ENCODE measurements around the gene ABLIM1. TPM values are rescaled to one million over a fixed set of nuclear protein-coding genes. Genes with fewer than 3 reads are reported as not detected.

ABLIM1 gene
- total RNA-seq, 2 donors from 2014 or later, result 141 to 184 TPM

DNA sequence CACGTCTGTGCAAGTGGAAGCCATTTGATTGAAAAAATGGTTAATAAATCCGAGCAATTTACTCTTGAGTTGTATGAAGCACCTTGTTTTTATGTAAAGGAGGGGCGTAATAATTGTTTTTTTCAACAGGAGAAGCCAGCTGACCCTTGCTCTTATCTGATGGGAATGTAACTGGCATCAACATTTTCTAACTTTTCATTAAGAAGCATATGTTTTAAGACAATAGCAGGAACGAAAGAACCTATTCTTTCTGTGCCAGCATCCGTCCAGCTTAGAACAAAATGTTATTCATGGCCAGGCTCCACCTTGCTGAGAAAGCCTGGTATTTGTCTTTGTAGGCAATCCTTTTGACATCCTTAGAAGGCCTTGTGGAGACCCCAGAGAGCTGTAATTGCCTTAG lies 231.6 kb downstream of the ABLIM1 start:
- peaks cover 6% of the 10 kb centered on the region for H3K36me3 Mint-ChIP-seq (ENCODE audit: low read depth)
- H3K4me1 Mint-ChIP-seq, result no peaks in the 10 kb centered on the region
- DNase-seq (no peak), ATAC-seq (no peak)
- no peak overlapping the region for H3K4me3 Mint-ChIP-seq
- no peaks in the 10 kb centered on the region for H3K27me3 Mint-ChIP-seq
- no peak overlapping the region for H3K27ac Mint-ChIP-seq
- H3K9me3 ChIP-seq (ENCODE audit: control insufficient read depth, low read length, poor library complexity, severe bottlenecking), result no peaks in the 10 kb centered on the region

DNA sequence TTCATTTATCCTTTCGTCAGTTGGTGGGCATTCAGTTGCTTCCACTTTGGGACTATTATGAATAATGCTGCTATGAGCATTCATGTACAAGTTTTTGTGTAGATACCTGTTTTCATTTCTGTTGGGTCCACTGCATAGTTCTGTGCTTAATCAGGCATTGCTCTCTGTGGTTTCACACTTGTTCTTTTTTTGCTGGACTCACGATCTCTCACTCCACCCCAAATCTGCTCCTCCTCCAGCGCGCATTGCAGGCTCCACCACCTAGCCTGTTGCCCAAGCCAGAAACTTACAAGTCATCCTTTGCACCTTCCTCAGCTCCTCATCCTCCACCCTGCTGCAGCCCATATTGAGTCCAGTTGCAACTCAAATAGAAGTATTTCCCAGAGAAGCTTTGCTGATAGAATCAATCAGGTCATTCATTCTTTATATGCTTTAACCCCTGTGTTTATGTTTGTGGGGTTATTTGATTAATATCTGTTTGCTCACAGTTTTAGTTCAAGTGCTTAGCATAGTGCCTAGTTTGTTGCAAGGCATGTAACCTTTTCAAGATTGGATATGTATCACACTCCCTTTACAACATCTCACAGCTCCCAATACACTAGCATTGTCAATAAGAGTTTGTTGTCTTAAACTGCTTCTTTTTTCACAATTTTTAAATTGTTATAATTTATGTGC lies 237.1 kb downstream of the ABLIM1 start:
- ATAC-seq (no peak), DNase-seq (no peak)
- Mint-ChIP-seq H3K36me3 (ENCODE audit: low read depth) (no peaks in the 10 kb centered on the region), H3K27me3 (peaks cover 15% of the 10 kb centered on the region), H3K27ac (no peak overlapping the region), H3K4me3 (no peak overlapping the region), H3K4me1 (no peaks in the 10 kb centered on the region)
- no peaks in the 10 kb centered on the region for H3K9me3 ChIP-seq (ENCODE audit: control insufficient read depth, low read length, poor library complexity, severe bottlenecking)

DNA sequence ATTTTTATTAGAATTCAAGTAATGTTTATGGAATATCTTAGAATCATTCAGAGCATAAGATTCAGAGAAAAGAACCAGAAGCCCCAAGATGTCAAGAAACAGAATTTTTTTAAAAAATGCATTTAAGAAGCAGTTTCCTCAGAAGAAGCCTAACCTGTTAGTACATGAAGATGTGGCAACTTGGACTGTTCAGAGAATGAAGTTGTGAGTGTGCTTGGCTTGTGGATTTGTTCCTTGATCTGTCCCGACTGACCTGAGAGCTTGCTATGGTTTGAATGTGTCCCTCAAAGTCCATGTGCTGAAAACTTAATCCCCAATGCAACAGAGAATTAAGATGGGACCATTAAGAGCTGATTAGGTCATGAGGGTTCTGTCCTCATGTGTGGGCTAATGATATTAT lies 240.0 kb downstream of the ABLIM1 start:
- Mint-ChIP-seq H3K27ac (no peak overlapping the region), H3K27me3 (peaks cover 35% of the 10 kb centered on the region), H3K4me1 (no peaks in the 10 kb centered on the region), H3K36me3 (ENCODE audit: low read depth) (no peaks in the 10 kb centered on the region), H3K4me3 (no peak overlapping the region)
- DNase-seq (no peak), ATAC-seq (no peak)
- H3K9me3 ChIP-seq (ENCODE audit: control insufficient read depth, low read length, poor library complexity, severe bottlenecking), result no peaks in the 10 kb centered on the region

DNA sequence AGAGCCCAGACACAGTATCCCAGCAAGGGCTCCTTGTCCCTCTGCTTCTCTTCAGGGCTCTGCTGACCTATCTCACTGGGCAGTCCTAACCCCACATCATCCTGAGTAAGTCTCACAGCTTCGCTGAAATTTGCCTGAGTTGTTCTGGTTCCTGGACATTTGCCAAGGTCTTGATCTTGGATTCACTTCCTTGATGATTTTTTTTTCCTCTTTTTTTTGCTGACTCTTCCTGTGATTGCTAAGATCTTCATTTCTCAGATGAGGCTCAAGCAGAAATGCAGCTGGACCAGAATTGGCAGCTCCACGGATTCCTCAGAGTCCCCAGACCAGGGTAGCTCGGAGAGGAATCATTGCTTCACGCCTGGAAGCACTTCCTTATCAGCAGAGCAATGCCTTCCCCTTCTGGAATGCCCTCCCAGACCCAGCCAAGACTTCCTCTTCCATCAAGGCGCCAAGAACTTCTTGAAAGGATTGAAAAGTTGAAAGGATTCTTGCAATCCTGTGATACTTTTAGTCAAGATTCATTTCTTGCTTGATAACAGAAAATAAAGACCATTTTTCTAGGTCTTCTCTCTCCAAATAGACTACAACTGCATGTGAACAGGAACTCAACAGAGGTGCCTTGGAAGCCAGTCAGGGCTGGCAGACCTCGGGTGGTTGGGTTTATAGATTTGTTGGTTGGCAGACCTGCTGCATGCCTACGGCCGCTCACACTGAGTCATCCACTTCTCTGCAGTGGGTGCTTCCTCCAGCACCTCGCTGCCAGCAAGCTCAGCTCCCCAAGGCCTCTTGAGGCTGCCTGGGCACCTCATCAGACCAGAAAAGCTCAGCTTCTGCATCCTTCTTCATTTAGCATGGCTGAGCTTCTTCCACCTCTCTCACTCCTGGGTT lies 244.9 kb downstream of the ABLIM1 start:
- Mint-ChIP-seq H3K27ac (no peak overlapping the region), H3K36me3 (ENCODE audit: low read depth) (no peaks in the 10 kb centered on the region), H3K4me1 (peaks cover 4% of the 10 kb centered on the region), H3K27me3 (peaks cover 66% of the 10 kb centered on the region), H3K4me3 (no peak overlapping the region)
- no peak for ATAC-seq
- H3K9me3 ChIP-seq (ENCODE audit: control insufficient read depth, low read length, poor library complexity, severe bottlenecking), result no peaks in the 10 kb centered on the region
- DNase-seq, result no peak

DNA sequence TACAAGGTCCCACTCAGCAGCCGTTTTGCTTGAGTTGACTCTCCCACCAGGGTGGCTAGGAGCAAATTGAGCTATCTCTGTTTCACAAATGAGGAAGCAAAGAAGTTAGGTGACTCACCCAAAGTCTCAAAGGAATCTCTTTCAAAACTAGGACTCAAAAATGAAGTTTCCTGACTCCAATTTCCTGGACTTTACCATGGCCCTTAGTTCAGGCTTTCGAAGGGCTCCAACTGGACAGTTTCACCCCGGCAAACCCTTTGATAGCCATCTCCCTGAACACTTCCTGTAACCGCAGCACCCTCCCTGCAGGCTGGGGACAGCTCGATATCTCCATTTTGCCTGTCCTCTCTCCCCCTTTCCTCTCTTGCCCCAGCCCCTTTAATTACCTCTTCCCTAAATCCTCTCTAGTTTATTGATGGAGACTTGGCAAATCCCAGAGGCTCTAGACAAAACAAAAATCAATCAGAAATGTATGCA lies 249.1 kb downstream of the ABLIM1 start:
- no peak overlapping the region for H3K27ac Mint-ChIP-seq
- H3K27me3 Mint-ChIP-seq, result peaks cover 66% of the 10 kb centered on the region
- H3K4me1 Mint-ChIP-seq, result peaks cover 6% of the 10 kb centered on the region
- DNase-seq (no peak), ATAC-seq (no peak)
- peaks cover 2% of the 10 kb centered on the region for H3K36me3 Mint-ChIP-seq (ENCODE audit: low read depth)
- H3K4me3 Mint-ChIP-seq, result peak overlapping the region; percentile 36
- no peaks in the 10 kb centered on the region for H3K9me3 ChIP-seq (ENCODE audit: control insufficient read depth, low read length, poor library complexity, severe bottlenecking)

DNA sequence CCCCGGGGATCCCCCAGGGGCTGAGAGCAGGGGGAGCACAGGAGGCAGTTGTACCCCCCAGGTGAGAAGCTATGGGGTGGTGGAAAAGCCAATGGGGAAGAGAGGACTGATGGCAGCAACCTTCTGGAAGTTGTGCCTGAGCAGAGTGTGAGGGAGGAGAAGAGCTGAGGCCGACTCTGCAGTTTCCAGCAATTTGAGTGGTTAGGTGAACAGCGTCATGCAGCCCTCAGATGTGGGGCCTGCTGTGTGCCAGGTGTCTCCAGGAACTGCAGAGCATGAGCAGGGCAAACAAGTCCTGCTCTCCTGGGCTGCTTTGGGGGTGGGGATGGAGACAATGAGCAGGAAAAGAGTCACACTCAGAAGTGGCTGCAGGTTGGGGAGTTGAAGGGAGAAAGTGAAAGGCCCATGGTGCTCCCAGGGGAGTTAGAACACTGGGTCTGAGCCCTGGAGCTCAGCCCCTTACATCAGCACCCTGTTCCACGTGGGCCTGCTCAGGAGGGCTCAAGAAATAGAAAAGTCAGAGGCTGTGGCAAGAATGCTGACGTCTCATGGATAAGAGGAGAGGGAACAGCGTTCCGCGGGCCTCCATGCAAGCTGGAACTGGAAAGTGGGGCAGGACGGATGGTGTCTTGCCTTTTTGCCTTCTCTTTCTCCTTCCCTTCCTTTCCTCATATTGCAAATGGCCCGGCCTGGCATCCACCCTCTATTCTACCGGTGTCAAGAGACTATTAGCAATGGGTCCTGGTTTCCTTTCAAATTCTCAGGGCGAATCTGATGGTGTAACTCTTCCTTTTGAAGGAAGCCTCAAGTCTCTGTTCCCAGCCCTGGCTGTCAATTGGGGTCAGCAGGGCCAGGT lies 249.7 kb downstream of the ABLIM1 start:
- Mint-ChIP-seq H3K27ac (peak overlapping the region; percentile 1), H3K4me3 (peak overlapping the region; percentile 28), H3K36me3 (ENCODE audit: low read depth) (peaks cover 2% of the 10 kb centered on the region), H3K4me1 (peaks cover 7% of the 10 kb centered on the region), H3K27me3 (peaks cover 63% of the 10 kb centered on the region)
- no peak for DNase-seq
- no peak for ATAC-seq
- no peaks in the 10 kb centered on the region for H3K9me3 ChIP-seq (ENCODE audit: control insufficient read depth, low read length, poor library complexity, severe bottlenecking)

DNA sequence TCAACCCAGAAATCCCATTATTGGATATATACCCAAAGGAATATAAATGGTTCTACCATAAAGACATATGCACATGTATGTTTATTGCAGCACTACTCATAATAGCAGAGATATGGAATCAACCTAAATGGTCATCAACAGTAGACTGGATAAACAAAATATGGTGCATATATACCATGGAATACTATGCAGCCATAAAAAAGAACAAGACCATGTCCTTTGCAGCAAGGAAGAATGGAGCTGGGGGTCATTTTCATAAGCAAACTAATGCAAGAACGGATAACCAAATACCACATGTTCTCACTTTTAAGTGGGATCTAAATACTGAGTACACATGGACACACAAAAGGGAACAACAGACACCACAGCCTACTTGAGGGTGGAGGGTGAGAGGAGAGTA lies 251.6 kb downstream of the ABLIM1 start:
- no peak overlapping the region for H3K4me3 Mint-ChIP-seq
- DNase-seq (no peak), ATAC-seq (no peak)
- peaks cover 68% of the 10 kb centered on the region for H3K27me3 Mint-ChIP-seq
- no peaks in the 10 kb centered on the region for H3K9me3 ChIP-seq (ENCODE audit: control insufficient read depth, low read length, poor library complexity, severe bottlenecking)
- peaks cover 4% of the 10 kb centered on the region for H3K36me3 Mint-ChIP-seq (ENCODE audit: low read depth)
- H3K4me1 Mint-ChIP-seq, result peaks cover 10% of the 10 kb centered on the region
- no peak overlapping the region for H3K27ac Mint-ChIP-seq

DNA sequence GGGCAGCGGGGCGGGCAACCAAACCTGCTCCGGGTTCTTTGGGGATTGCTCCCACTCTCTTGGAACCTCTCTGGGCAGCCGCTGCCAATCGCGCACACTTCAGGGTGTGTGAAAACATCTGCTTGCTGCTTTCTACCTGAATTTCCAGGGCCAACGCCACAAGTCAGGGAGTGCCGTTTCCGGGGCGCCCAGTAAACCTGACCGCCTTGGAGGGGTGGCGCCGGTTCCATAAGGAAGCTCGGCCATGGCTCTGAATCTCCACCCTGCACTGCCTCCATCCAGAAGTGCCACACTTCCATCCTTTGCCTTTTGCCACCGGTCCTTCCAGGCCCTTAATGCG lies 253.1 kb downstream of the ABLIM1 start:
- Mint-ChIP-seq H3K27me3 (peaks cover 78% of the 10 kb centered on the region), H3K36me3 (ENCODE audit: low read depth) (peaks cover 4% of the 10 kb centered on the region), H3K4me3 (peak overlapping the region; percentile 52), H3K4me1 (peaks cover 10% of the 10 kb centered on the region), H3K27ac (no peak overlapping the region)
- ATAC-seq (no peak), DNase-seq (no peak)
- H3K9me3 ChIP-seq (ENCODE audit: control insufficient read depth, low read length, poor library complexity, severe bottlenecking), result no peaks in the 10 kb centered on the region

DNA sequence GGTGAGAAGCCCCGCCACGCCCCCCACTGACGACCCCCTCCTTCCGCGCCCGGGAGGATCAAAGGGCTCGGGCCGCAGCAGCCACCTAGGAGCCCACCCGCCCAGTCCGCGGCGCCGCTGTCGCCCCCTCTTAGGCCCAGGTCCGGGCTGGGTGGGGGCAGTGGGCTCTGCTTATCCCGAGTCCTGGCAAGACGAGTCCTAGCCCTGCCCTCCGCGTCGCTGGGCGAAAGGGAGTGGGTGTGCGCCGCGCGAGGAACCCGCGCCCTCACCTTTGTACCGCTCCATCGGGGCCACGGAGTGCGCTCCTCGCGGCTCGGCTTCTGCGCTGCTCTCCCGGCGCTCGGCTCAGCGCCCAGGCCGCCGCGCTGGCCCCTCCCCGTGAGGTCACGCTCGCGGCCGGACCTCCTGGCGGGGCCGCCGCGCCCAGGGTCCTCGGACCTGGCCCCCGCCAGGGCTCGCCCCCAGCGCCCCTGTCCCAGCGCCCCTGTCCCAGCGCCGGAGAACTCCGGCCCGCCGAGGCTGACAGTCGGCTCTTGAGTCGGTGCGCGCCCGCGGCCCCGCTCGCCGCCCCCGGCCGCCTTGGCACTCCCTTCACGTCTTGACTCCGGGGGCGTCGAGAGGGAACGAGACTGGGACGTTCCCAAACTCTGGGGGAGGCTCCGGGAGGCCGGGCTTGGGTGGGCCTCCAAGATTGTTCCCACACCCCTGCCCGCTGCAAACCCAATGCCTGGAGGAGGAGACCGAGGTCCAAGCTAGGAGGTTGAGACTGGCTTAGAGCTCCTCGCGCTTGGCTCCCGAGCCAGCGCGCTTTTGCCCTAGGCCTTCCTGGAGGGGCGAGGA lies 253.7 kb downstream of the ABLIM1 start, which contains the start of gene AFAP1L2:
TSS of gene AFAP1L2 (minus strand) at position 332 of the 840 bp plus-strand sequence. CDS start at position 285, 47 bp downstream.
- peak within 1 kb of the TSS; percentile 76 for H3K4me3 Mint-ChIP-seq
- peaks cover 78% of the 10 kb centered on the region for H3K27me3 Mint-ChIP-seq
- no peak within 1 kb of the TSS for H3K27ac Mint-ChIP-seq
- peaks cover 4% of the 10 kb centered on the region for H3K36me3 Mint-ChIP-seq (ENCODE audit: low read depth)
- H3K4me1 Mint-ChIP-seq, result peaks cover 10% of the 10 kb centered on the region
- ATAC-seq (no peak), DNase-seq (no peak)
- H3K9me3 ChIP-seq (ENCODE audit: control insufficient read depth, low read length, poor library complexity, severe bottlenecking), result no peaks in the 10 kb centered on the region

DNA sequence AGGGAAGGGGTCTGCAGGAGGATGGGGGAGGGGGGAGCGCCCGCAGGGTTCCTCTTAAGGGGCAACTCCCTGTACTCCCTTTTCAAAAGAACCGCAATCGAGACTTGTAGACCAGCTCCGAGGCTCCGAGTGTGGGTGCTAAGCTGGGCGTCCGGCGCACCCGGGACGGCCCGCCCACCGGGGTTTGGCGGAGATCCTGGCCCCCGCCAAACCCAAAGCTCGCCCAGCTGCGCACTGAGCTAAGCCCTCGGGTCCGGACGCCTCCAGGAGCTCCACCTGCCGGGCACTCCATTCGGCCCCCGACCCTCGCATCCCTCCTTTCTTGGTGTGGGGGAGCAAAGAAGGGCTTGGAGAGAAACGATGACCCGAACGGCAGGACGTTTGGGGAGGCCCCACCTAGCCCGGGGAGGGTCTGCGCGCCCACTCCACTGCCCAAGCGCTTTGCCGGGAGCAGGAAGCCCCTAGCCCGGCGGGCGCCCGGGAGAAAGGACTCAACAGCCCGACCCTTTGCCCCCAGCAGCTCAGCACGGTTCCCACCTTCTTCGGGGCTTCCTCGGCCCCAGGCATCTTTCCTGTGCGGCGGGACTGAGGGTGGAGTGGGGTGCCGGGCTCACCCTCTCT lies 254.4 kb downstream of the ABLIM1 start:
- peaks cover 10% of the 10 kb centered on the region for H3K4me1 Mint-ChIP-seq

DNA sequence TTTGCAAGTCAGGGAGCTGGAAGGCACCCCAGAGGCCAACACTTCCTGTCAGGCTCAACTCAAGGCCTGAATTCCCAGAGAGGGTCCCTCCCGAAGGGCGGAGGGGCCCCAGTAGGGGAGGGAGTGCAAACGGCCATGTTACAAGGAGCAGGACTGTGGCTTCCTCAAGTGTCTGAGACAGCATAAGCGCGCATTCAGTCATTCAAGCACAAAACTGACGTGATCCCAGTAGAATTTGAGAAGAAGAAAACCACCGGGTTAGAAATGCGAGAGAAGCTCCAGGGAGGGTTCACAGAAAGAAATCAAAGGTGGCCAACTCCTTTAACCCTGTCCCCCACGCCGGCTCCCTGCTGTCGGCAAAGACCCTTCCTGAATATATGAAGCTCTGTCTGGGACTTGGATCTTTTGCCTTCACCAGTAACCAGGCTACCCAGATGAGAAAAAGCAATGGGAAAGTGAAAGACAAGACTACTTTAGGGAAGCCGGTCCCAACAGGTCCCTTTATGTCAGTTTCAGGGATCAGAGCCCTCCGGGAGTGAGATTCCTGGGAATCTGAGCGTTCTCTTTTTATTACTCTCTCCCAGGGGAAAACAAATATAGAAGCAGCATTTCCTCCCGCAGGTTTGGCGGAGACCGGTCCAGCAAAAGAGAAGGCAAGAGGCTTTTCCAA lies 255.1 kb downstream of the ABLIM1 start:
- no peak overlapping the region for H3K27ac Mint-ChIP-seq
- ATAC-seq, result no peak
- peaks cover 4% of the 10 kb centered on the region for H3K36me3 Mint-ChIP-seq (ENCODE audit: low read depth)
- H3K27me3 Mint-ChIP-seq, result peaks cover 81% of the 10 kb centered on the region
- H3K4me1 Mint-ChIP-seq, result peaks cover 10% of the 10 kb centered on the region
- peak overlapping the region; percentile 76 for H3K4me3 Mint-ChIP-seq
- no peaks in the 10 kb centered on the region for H3K9me3 ChIP-seq (ENCODE audit: control insufficient read depth, low read length, poor library complexity, severe bottlenecking)
- no peak for DNase-seq

More for the DNA sequence above, 254.4 kb downstream of the ABLIM1 start:
- H3K4me3 Mint-ChIP-seq, result no peak overlapping the region
- H3K27me3 Mint-ChIP-seq, result peaks cover 81% of the 10 kb centered on the region
- DNase-seq (no peak), ATAC-seq (no peak)
- no peaks in the 10 kb centered on the region for H3K9me3 ChIP-seq (ENCODE audit: control insufficient read depth, low read length, poor library complexity, severe bottlenecking)
- H3K27ac Mint-ChIP-seq, result no peak overlapping the region
- H3K36me3 Mint-ChIP-seq (ENCODE audit: low read depth), result peaks cover 4% of the 10 kb centered on the region
